C4-2B (cell line): ENCODE results near the gene AURKAIP1.

Experiments used
- ZFX ChIP-seq: fragments of 450-650 bp; IDR thresholded peaks from 2 replicates; pipeline ENCODE4 v1.6.1; 2017
- TF ChIP-seq, protein P1 (sequence below): fragments of 450-650 bp; conservative IDR thresholded peaks from 2 replicates; pipeline ENCODE4 v1.5.1; 2017; ENCODE audit warnings: mild to moderate bottlenecking

DNA sequence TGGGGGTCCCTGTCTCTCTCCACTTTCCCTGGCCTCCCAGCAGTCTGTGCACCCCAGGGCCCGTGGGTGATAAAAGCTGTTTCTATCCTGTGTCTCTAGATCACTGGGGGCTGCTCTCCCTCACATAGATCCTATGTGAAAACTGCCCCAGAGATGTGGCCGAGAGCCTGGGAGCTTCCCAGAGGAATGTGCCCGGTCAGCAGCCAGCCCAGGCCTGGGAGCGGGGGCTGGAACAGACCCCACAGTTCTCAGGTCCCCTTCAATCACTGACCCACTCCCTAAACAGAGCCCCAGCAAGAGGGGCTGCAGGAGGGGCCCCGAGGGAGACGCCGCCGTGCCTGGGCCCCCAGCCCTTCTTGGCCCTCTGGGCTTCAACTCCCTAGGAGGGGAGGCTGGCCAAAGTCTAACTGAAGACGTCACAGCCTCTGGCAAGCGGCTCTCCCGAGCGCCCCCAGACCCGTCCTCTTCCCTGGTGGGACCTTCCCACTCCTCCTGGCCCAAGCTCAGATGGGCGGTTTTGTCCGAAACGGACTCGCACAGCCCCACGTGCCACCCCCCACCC is 17.1 kb downstream of the AURKAIP1 start:
- TF ChIP-seq, protein P1, sequence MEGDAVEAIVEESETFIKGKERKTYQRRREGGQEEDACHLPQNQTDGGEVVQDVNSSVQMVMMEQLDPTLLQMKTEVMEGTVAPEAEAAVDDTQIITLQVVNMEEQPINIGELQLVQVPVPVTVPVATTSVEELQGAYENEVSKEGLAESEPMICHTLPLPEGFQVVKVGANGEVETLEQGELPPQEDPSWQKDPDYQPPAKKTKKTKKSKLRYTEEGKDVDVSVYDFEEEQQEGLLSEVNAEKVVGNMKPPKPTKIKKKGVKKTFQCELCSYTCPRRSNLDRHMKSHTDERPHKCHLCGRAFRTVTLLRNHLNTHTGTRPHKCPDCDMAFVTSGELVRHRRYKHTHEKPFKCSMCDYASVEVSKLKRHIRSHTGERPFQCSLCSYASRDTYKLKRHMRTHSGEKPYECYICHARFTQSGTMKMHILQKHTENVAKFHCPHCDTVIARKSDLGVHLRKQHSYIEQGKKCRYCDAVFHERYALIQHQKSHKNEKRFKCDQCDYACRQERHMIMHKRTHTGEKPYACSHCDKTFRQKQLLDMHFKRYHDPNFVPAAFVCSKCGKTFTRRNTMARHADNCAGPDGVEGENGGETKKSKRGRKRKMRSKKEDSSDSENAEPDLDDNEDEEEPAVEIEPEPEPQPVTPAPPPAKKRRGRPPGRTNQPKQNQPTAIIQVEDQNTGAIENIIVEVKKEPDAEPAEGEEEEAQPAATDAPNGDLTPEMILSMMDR: no peak
- no peak for TF ChIP-seq ZFX
